HUES64 (cell line): ENCODE data around the gene TCF12.

Experiments used
- H3K27ac ChIP-seq: 2 replicates; pipeline ENCODE4 v1.7.0; 2013; ENCODE audit warnings: low read depth, low read length, inconsistent platforms
- H3K27me3 ChIP-seq: 2 replicates; pipeline ENCODE4 v1.6.1; 2013; ENCODE audit warnings: mild to moderate bottlenecking, low read length; ENCODE audit not compliant: insufficient read depth
- H3K36me3 ChIP-seq: 2 replicates; pipeline ENCODE4 v1.6.1; 2013; ENCODE audit warnings: mild to moderate bottlenecking, low read length; ENCODE audit not compliant: insufficient read depth
- H3K4me1 ChIP-seq: 2 replicates; pipeline ENCODE4 v1.6.1; 2013; ENCODE audit warnings: mild to moderate bottlenecking, low read length, moderate library complexity; ENCODE audit not compliant: insufficient read depth
- H3K4me3 ChIP-seq: 2 replicates; pipeline ENCODE4 v1.5.1; 2013; ENCODE audit warnings: mild to moderate bottlenecking, low read length, moderate library complexity
- H3K9ac ChIP-seq: 2 replicates; pipeline ENCODE4 v1.6.1; 2013; ENCODE audit warnings: mild to moderate bottlenecking, low read depth, low read length
- H3K9me3 ChIP-seq: 2 replicates; pipeline ENCODE4 v1.6.1; 2013; ENCODE audit warnings: low read depth, low read length; ENCODE audit not compliant: insufficient read depth
- WGBS: fragments of 150-250, 120-280 bp; methylation state at CpG from one replicate; pipeline ENCODE4 v1.1.7; 2013; ENCODE audit warnings: missing lambda C conversion rate; 5-methylcytosine and 5-hydroxymethylcytosine counted together

Gene TCF12

DNA sequence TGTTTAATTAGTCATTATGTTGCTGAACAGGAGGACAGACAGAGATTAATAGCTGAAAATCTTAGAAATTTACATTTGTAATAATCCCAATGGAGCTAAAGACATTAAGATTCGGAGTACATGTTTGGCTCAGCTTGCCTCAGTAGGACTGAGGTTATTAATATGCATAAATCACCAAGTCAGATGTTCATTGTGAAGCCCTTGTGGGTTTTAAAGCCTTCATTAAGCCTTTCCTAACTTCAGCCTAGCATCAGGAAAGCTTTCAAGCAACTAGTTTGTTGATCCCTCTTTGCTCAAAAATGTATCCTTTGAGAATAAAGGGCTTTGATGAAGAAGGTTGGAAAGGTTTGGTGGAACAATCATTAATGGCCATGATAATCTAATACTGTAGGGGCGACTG is 279.7 kb downstream of the TCF12 start:
- Histone ChIP-seq H3K9me3 (no peaks in the 10 kb centered on the region), H3K27me3 (no peaks in the 10 kb centered on the region), H3K9ac (peak overlapping the region; percentile 60), H3K36me3 (peaks cover 15% of the 10 kb centered on the region), H3K27ac (peak overlapping the region; percentile 91), H3K4me1 (peaks cover 65% of the 10 kb centered on the region), H3K4me3 (peak overlapping the region; percentile 36)
- 0% methylated on average over 1 of the region's 2 CpGs for WGBS

DNA sequence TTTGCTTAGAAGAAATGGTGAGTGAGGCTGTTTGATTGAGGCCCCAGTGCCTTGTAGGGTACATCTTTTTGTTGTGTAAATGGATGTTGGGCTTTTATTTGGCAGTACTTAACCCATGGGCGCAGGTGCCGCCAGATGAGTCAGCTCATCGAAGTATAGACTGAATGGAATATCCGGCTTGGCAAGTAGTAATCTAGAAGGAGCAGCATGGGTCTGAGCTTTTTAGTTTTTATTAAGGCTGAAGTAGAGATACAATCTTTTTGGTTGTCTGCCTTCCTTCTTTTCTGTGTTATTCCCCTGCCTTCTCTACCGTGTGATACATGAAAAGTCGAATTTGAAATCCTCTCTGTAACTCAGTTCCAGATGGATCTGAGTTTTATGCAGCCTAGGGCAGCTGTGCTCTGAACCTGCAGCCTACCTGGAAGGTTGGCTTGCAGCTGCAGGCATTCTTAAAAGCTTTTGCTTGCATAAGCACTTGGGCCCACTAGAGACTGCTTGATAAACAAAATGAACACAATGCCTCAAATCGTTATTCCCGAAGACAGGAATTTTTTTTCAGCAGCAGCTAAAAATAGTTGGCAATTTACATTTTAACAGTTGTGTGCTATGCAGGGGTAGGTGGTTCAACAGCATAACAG is 280.3 kb downstream of the TCF12 start:
- Histone ChIP-seq H3K9me3 (no peaks in the 10 kb centered on the region), H3K4me1 (peaks cover 71% of the 10 kb centered on the region), H3K27me3 (no peaks in the 10 kb centered on the region), H3K36me3 (peaks cover 9% of the 10 kb centered on the region; the same call in 1 of the 2 replicates), H3K4me3 (peak overlapping the region; percentile 38), H3K9ac (peak overlapping the region; percentile 60), H3K27ac (peak overlapping the region; percentile 91)
- 8% methylated on average over 8 of the region's 8 CpGs for WGBS

DNA sequence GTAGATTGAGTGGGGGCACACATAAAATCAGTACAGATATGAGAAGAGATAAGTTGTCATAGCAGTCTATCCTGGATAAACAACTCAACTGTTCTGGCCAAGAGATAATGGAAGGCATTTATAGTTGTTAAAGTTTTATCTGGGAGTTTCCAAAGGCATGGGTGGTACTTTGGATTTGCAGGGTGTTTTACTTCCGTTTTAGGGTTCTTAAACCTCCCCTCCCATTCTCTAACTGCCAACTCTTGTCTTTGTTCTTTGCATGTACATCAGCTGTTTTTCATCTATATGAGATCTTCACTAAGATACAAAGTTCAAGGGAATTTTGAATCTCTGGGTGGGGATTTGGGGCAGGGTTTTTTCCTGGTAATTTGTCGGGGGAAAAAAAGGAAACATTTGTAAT is 283.1 kb downstream of the TCF12 start:
- 100% methylated on average over 1 of the region's 2 CpGs for WGBS
- Histone ChIP-seq H3K27ac (no peak overlapping the region), H3K4me3 (no peak overlapping the region), H3K36me3 (no peaks in the 10 kb centered on the region), H3K9ac (no peak overlapping the region), H3K4me1 (peaks cover 70% of the 10 kb centered on the region), H3K27me3 (no peaks in the 10 kb centered on the region), H3K9me3 (no peaks in the 10 kb centered on the region)

DNA sequence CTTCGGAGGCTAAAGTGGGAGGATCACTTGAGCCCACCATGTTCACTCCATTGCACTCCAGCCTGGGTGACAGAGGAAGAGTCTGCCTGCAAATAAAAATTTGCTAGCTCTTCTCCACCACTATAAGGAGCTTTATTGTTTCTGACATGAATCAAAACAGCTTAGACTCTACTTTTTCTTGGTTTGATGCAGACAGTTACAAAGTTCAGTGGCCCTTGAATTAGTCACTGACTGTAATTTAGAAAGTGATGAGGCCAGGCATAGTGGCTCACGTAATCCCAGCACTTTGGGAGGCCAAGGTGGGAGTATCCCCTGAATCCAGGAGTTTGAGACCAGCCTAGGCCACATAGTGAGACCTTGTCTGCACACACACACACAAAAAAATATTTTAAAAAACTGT is 285.5 kb downstream of the TCF12 start:
- Histone ChIP-seq H3K4me3 (no peak overlapping the region), H3K36me3 (no peaks in the 10 kb centered on the region), H3K9me3 (no peaks in the 10 kb centered on the region), H3K9ac (no peak overlapping the region), H3K27me3 (no peaks in the 10 kb centered on the region), H3K27ac (no peak overlapping the region), H3K4me1 (peaks cover 51% of the 10 kb centered on the region)
- WGBS: 87% methylated on average over 2 of the region's 2 CpGs

DNA sequence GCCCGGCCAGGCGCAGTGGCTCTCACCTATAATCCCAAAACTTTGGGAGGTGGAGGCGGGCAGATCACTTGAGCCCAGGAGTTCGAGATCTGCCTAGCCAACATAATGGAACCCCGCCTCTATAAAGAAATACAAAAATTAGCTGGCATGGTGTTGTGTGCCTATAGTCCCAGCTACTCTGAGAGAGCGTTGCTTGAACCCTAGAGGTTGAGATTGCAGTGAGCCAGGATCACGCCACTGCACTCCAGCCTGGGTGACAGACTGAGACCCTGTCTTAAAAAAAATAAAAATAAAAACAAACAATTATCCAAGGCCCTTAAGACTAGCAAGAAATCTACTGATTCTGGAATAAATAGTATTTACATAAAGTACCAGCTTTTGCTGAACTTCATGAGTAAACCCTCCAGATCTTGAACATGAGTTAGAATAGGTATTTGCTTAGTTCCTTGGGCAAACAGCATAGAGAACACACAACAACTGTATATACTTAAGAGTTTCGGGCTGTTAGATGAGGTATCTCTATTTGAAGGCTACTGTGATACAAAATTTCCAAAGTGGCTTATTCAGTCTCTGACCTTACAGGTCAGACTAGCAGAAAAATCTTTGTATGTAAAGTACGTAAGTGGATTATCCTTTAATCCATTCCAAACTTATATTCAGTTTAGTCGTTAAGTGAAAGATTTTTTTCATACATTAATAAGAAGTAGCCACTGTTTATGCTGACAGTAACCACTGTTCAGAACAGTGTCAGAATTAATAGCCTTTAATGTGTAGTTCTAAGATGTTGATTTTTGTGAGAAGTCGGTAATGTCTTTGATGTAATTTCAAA is 286.8 kb downstream of the TCF12 start:
- H3K9me3 ChIP-seq: no peaks in the 10 kb centered on the region
- H3K9ac ChIP-seq: no peak overlapping the region
- 92% methylated on average over 10 of the region's 11 CpGs for WGBS
- H3K27me3 ChIP-seq: no peaks in the 10 kb centered on the region
- no peaks in the 10 kb centered on the region for H3K36me3 ChIP-seq
- H3K4me3 ChIP-seq: no peak overlapping the region
- H3K27ac ChIP-seq: no peak overlapping the region
- peaks cover 37% of the 10 kb centered on the region for H3K4me1 ChIP-seq

DNA sequence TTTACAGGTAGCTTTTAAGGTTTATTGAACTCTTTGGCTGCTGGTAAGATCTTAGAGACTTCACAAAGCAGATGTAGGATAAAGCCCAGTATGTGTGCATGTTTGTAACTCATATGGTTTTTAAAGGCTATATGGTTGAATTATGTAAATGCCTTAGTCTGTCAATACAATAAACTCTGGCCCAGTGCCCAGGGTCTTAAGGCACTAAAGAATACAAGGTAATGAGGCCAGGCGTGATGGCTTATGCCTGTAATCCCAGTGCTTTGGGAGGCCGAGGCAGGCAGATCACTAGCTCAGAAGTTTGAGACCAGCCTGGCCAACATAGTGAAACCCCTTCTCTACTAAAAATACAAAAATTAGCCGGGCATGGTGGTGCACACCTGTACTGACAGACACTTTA is 287.6 kb downstream of the TCF12 start:
- peaks cover 30% of the 10 kb centered on the region for H3K4me1 ChIP-seq
- no peaks in the 10 kb centered on the region for H3K36me3 ChIP-seq
- H3K9ac ChIP-seq: no peak overlapping the region
- H3K9me3 ChIP-seq: no peaks in the 10 kb centered on the region
- no peak overlapping the region for H3K4me3 ChIP-seq
- no peak overlapping the region for H3K27ac ChIP-seq
- no peaks in the 10 kb centered on the region for H3K27me3 ChIP-seq
- 95% methylated on average over 2 of the region's 3 CpGs for WGBS

DNA sequence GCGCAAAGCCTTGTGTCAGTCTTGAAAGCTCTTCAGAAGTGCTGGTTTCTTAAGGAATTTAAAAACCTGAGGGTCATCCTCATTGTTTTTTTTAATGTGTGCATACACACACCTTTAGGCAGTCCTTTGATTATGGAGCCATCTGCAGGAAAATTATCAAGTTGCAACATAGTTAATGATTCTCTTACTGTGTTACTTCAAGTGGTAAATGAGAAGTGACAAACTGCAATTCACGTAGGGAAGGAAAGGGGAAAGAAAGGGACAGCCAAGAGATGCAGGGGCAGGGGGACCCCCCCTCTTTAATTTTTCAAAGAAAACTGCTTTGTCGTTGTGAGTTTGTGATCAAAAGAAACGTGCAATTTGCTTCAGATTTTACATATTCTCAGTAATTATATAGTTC is 295.4 kb downstream of the TCF12 start:
- H3K36me3 ChIP-seq: no peaks in the 10 kb centered on the region
- no peaks in the 10 kb centered on the region for H3K9me3 ChIP-seq
- no peak overlapping the region for H3K27ac ChIP-seq
- no peak overlapping the region for H3K4me3 ChIP-seq
- H3K4me1 ChIP-seq: peaks cover 53% of the 10 kb centered on the region
- no peak overlapping the region for H3K9ac ChIP-seq
- H3K27me3 ChIP-seq: no peaks in the 10 kb centered on the region
- WGBS: 80% methylated on average over 3 of the region's 4 CpGs

DNA sequence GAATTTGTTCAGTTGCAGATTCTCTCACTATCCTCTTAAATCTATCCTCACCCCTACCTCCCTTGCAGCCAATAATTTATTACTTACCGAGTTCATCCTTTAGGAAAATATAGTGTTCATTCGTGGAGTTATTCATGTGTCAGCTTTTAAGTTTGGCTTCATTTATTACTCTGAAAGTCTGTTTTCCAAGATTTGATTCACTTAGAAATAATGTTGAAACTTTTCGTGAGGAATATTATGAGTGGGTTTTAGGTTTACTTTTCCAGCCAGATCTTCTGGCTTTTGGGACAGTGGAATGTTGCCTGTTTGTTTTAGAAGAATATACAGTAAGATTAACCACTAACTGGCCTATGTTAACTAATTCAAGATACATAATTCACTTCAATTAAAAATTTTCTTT is 296.9 kb downstream of the TCF12 start:
- H3K9ac ChIP-seq: no peak overlapping the region
- 88% methylated on average over 3 of the region's 3 CpGs for WGBS

DNA sequence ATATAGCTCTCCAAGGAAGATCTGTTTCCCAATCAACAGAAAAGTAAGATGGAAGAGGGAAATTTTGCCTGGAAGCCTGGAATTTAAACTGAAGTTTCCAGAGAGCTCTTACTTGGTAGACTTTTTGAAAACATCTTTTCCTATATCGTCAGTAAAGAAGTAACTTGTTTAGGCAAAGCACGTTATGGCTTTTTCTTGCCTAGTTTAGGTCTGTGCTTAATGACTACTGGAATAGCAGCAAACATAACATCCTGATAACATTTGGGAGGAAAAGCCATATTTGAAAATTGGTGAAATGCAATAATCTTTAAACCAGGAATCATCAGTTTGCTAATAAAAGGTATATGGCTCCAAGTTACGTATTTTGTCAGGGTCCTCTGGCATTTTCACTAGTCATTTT is 297.4 kb downstream of the TCF12 start:
- Histone ChIP-seq H3K27ac (0 out of 2 replicates have a peak overlapping the region, but pooled peaks have one; percentile 18), H3K36me3 (no peaks in the 10 kb centered on the region), H3K9ac (no peak overlapping the region), H3K9me3 (no peaks in the 10 kb centered on the region), H3K4me3 (no peak overlapping the region), H3K27me3 (no peaks in the 10 kb centered on the region), H3K4me1 (peaks cover 69% of the 10 kb centered on the region)
- WGBS: 85% methylated on average over 3 of the region's 3 CpGs

More for the DNA sequence above, 296.9 kb downstream of the TCF12 start:
- Histone ChIP-seq H3K27ac (no peak overlapping the region), H3K27me3 (no peaks in the 10 kb centered on the region), H3K4me3 (no peak overlapping the region), H3K9me3 (no peaks in the 10 kb centered on the region), H3K36me3 (no peaks in the 10 kb centered on the region), H3K4me1 (peaks cover 64% of the 10 kb centered on the region)

DNA sequence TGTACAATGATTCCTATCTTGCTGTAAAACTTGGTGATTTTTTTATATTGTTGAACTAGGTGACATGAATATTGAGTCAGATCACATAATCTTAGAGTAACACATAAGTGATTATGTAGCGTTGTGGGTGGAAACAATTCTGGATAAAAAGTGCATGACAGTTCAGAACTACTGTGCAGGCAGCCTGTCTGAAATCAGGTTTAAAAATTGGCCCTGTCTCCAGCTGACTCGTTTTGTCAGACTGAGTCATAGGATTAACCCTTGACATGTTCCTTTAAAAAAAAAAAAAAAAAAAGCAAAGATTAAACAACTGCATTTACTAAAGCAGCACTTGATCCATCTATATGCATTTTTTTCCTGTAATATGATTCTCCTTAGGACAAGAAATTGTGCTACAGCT is 297.8 kb downstream of the TCF12 start:
- H3K4me3 ChIP-seq: no peak overlapping the region
- WGBS: 68% methylated on average over 2 of the region's 2 CpGs
- H3K9me3 ChIP-seq: no peaks in the 10 kb centered on the region
- H3K9ac ChIP-seq: no peak overlapping the region
- H3K4me1 ChIP-seq: peaks cover 73% of the 10 kb centered on the region
- no peaks in the 10 kb centered on the region for H3K36me3 ChIP-seq
- H3K27ac ChIP-seq: 0 out of 2 replicates have a peak overlapping the region, but pooled peaks have one; percentile 18
- H3K27me3 ChIP-seq: no peaks in the 10 kb centered on the region

DNA sequence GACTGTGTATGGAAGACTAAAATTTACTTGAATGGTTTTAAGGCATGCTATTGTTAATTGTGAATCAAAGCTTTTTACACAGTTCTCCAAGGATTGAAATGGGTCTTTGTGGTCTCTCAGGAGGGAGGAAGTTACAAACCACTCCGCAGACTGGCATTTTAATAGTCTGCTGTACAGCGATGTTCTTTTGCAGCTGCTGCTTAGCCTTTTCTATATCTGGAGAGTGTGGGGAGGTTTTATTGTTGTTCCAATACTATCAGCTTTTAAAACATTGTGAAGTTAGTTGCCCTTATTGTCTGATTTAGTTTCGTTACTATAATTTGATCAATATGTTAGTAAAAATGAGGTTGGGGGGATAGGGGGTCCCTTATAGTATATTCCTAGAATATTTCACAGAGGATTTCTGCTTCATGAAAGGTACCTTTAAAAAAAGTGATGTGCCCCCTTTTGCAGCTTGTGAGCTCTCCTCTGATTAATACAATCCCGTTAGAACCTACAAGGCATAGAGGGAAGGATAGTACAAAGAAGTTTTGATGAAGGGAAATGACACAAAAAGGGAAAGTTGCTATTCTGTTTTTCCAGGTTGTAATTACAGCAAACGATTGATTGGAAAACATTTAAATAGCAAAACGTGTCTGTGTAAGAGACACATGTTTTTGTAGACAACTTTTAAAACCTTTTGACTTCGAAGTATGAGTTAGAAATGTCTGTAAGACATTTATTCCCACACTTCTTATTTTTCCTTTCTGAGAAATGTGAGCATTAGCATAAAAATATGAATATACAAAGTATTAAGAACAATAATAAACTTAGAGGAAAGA is 299.5 kb downstream of the TCF12 start:
- H3K4me1 ChIP-seq: peaks cover 86% of the 10 kb centered on the region
- 75% methylated on average over 6 of the region's 7 CpGs for WGBS
- H3K27me3 ChIP-seq: no peaks in the 10 kb centered on the region
- H3K36me3 ChIP-seq: no peaks in the 10 kb centered on the region
- H3K4me3 ChIP-seq: no peak overlapping the region; the same call in 1 of the 2 replicates
- H3K9me3 ChIP-seq: no peaks in the 10 kb centered on the region
- no peak overlapping the region for H3K9ac ChIP-seq
- H3K27ac ChIP-seq: no peak overlapping the region; the same call in 1 of the 2 replicates
